Fibroblast of gingiva (primary cell): ENCODE results near the gene FAM184A.

Source experiments
- DNase-seq: peaks from one replicate; pipeline ENCODE4 v3.0.0-alpha.2; 2011; ENCODE audit warnings: low read depth

FAM184A gene

DNA sequence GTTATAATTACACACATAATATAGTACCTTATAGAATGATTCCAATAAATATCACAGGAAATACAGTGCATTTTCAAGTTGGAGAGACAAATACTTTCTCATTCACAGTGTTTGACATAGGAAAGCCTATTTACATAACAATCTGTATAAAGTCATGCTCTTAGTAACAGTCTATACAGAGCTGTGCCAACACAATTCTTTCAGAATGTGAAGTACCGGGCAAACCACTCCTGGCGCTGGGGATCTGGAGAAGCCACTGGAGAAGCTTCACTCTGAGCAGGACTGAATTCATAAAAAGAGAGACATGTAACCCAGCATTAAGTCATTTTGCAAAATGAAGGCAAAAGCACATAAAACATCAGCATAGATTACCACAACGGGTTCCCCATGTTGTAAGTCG, 118.6 kb downstream of the FAM184A start:
- DNase-seq = no peak

DNA sequence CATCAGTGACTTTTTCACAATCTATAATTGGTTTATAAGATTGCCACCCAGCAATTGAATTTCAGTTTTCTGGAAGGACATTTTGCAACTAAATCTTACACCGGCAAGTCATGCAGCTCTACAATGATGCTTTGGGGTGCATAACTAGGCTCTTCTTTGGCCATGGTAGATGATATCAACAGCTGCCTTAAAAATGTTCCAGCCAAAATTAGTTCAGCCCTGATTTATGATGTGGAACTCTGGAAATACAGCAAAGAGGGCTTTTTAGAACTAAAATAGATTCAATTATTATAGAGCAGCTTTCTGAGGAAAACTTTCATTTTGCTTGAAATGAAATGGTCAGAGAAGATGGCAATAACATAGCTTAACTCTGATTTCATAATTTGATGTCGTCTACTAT, 125.1 kb downstream of the FAM184A start:
- no peak for DNase-seq

DNA sequence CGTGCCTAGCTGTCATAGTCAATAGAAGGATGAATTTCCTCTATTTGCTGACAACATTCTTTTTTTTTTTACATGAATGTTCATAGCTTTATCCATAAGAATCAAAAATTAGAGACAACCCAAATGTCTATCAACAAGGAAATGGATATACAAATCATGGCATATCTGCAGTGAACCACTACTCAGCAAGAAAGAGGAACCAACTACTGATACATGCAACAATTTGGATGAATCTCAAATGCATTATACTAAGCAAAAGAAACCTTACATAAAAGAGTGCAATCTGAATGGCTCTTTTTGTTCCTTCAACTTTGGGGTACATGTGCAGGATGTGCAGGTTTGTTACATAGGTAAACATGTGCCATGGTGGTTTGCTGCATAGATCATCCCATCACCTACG, 125.8 kb downstream of the FAM184A start:
- DNase-seq = no peak

DNA sequence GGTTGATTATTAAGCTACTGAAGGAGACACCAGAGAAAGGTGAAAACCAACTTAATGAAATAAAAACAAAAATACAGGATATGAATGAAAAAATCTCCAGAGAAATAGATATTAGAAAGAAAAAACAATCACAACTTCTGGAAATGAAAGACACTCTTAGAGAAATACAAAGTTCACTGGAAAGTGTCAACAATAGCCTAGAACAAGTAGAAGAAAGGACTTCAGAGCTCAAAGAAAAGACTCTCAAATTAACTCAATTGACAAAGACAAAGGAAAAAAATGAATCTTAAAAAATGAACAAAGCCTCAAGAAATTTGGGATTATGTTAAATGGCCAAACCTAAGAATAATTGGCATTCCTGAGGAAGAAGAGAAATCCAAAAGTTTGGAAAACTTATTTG, 133.2 kb downstream of the FAM184A start:
- no peak for DNase-seq

- DNase-seq = no peak
These were observed 137.7 kb downstream of the FAM184A start for GRCh38 chr6:118940770-118941169.

GRCh38 chr6:118939683-118940082, 138.8 kb downstream of the FAM184A start:
- DNase-seq = no peak

GRCh38 chr6:118935978-118936703, 142.3 kb downstream of the FAM184A start:
- no peak for DNase-seq

GRCh38 chr6:118935331-118935668, 143.2 kb downstream of the FAM184A start:
- no peak for DNase-seq

- DNase-seq = peak; percentile 83
These were observed 143.8 kb downstream of the FAM184A start, which contains the start of gene MCM9 for GRCh38 chr6:118934461-118935330. MCM9 (minus strand) TSS chr6:118935159; CDS start chr6:118931723, 3,436 bp downstream.

- no peak for DNase-seq
These were observed 144.5 kb downstream of the FAM184A start for GRCh38 chr6:118933855-118934460.

- DNase-seq = peak; percentile 3
These were observed 146.0 kb downstream of the FAM184A start for GRCh38 chr6:118932421-118932820.

DNA sequence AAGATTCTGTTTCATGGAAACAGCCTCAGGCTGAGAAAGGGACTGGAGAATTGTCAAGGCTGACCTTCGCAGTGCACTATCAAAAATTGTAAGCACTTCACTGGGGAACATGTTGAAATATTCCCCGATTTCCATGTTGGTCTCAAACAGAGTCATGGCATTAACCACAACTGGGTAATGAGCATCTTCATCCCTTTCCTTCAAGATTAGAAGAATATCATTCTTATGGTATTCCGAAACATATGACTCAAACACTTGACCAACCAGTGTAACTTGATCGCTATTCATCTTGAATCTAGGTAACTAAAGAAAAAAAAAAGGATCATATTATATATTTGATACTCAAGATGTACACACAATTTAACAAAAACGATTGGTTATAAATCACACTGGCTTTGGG, 147.0 kb downstream of the FAM184A start:
- DNase-seq = no peak

DNA sequence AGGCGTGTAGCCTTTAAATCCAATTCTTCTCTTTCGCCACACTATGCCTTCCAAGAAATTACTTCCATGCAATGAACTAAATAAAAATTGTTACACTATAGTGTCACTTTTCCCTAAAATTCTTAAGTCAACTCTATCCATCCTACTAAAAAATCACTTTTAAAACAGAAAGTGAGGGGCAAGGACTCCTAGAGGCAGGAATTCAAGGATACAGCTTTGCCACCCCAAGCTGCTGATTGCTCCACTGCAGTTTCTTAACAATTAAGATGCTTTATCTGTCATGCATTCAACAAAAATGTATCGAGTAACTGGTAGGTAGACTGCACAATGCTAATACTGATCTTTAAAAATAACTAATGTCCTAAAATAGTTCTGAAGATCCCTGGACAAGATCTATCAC, 147.8 kb downstream of the FAM184A start:
- no peak for DNase-seq

- no peak for DNase-seq
These were observed 155.4 kb downstream of the FAM184A start for GRCh38 chr6:118923035-118923434.

- DNase-seq = no peak
These were observed 157.4 kb downstream of the FAM184A start for GRCh38 chr6:118921084-118921483.

- DNase-seq = peak; percentile 62
These were observed 160.1 kb downstream of the FAM184A start for GRCh38 chr6:118918329-118918725.

- DNase-seq = no peak
These were observed 160.7 kb downstream of the FAM184A start for GRCh38 chr6:118917546-118918328.

DNA sequence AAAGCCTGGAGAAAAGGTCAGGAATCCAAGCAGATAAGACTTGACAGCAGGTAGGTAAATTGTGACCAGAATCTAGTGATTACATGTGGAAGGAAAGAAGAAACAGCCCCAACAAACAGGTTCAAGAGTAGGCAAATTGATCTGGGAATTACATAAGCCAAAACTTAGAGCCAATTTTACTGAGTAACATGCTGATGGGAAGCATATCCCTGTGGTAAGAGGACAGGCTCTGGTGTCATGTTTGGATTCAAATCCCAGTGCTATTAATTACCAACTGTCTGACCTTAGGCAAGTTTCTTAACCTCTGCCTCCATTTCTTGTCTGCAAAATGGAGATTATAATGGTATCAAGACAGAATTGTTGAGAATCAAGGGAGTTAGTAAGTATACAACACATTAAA, 163.9 kb downstream of the FAM184A start:
- no peak for DNase-seq

- DNase-seq = no peak
These were observed 165.3 kb downstream of the FAM184A start for GRCh38 chr6:118913161-118913560.

DNA sequence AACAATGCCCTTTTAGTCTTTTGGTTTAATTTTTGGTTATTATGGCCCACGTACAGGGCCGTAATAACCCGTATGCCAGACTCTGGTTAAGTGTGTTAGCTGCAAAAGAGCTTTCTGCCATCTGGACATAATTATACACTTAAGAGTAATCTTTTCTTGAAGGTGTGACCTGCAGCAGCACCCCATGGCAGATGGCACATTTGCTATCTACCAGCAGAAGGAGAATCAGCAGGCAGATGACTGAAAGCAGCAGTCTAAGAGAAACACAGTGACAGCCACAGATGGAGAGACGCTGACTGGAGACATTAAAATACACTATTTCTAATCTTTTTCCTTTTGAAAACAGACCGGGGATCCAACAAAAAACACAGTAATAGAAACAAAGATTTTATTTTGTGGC, 165.8 kb downstream of the FAM184A start:
- no peak for DNase-seq
